SJSA1 (cell line): ENCODE measurements around the gene ACIN1. TPM values are rescaled to one million over a fixed set of nuclear protein-coding genes. Genes with fewer than 3 reads are reported as not detected.

Source experiments
- DNase-seq, 2 experiments: peaks; one replicate each; pipeline ENCODE4 v3.0.0-alpha.2; 2015 to 2020; ENCODE audit warnings: low spot score in 2 of 2, low read depth in 1 of 2
- H3K27ac ChIP-seq: fragments of 250-450 bp; sonication (Bioruptor Pico); 2 replicates; pipeline ENCODE4 v1.5.1; 2020; ENCODE audit warnings: mild to moderate bottlenecking, moderate library complexity
- H3K27me3 ChIP-seq: fragments of 250-450 bp; sonication (Bioruptor Pico); replicated peaks from 2 replicates; pipeline ENCODE4 v1.5.1; 2020; ENCODE audit warnings: mild to moderate bottlenecking, moderate library complexity
- H3K36me3 ChIP-seq: fragments of 250-450 bp; sonication (Bioruptor Pico); 2 replicates; pipeline ENCODE4 v1.5.1; 2020; ENCODE audit warnings: mild to moderate bottlenecking
- H3K4me1 ChIP-seq: fragments of 250-450 bp; sonication (Bioruptor Pico); replicated peaks from 2 replicates; pipeline ENCODE4 v1.6.1; 2021; ENCODE audit warnings: mild to moderate bottlenecking
- H3K4me3 ChIP-seq: fragments of 250-450 bp; sonication (Bioruptor Pico); 2 replicates; pipeline ENCODE4 v1.5.1; 2020; ENCODE audit warnings: mild to moderate bottlenecking
- H3K9me3 ChIP-seq: fragments of 250-450 bp; sonication (Bioruptor Pico); replicated peaks from 2 replicates; pipeline ENCODE4 v1.5.1; 2020; ENCODE audit warnings: mild to moderate bottlenecking
- total RNA-seq: library from RNA; depleted of rRNA; stranded (reverse); fragments of >200 nt; shearing (Covaris generic); gene quantifications from 2 replicates; pipeline ENCODE4 v1.2.3, GENCODE V29; 2014

ACIN1 gene
- total RNA-seq, 1 experiment from 2014 or later = 68.2 TPM

GRCh38 chr14:23049011-23049410 lies 45.9 kb downstream of the ACIN1 start:
- H3K36me3 ChIP-seq = peaks cover 7% of the 10 kb centered on the region
- no peak overlapping the region for H3K27ac ChIP-seq
- peaks cover 20% of the 10 kb centered on the region for H3K4me1 ChIP-seq
- DNase-seq = no peak
- no peaks in the 10 kb centered on the region for H3K27me3 ChIP-seq
- H3K9me3 ChIP-seq = no peaks in the 10 kb centered on the region
- no peak overlapping the region for H3K4me3 ChIP-seq

GRCh38 chr14:23047751-23048693 lies 46.9 kb downstream of the ACIN1 start:
- H3K27ac ChIP-seq = no peak overlapping the region
- no peak for DNase-seq
- peaks cover 20% of the 10 kb centered on the region for H3K4me1 ChIP-seq
- H3K9me3 ChIP-seq = no peaks in the 10 kb centered on the region
- H3K36me3 ChIP-seq = peaks cover 7% of the 10 kb centered on the region
- no peaks in the 10 kb centered on the region for H3K27me3 ChIP-seq
- no peak overlapping the region for H3K4me3 ChIP-seq

GRCh38 chr14:23047034-23047634 lies 47.8 kb downstream of the ACIN1 start:
- DNase-seq = peak; percentile 32 to 64
- Histone ChIP-seq H3K36me3 (peaks cover 7% of the 10 kb centered on the region; the same call in 1 of the 2 replicates), H3K27me3 (no peaks in the 10 kb centered on the region), H3K9me3 (no peaks in the 10 kb centered on the region), H3K4me1 (peaks cover 21% of the 10 kb centered on the region), H3K27ac (no peak overlapping the region), H3K4me3 (no peak overlapping the region)

- peaks cover 32% of the 10 kb centered on the region for H3K4me1 ChIP-seq
- no peak overlapping the region for H3K27ac ChIP-seq
- no peaks in the 10 kb centered on the region for H3K9me3 ChIP-seq
- peaks cover 7% of the 10 kb centered on the region; the same call in 1 of the 2 replicates for H3K36me3 ChIP-seq
- H3K27me3 ChIP-seq = no peaks in the 10 kb centered on the region
- no peak overlapping the region for H3K4me3 ChIP-seq
- DNase-seq = no peak
Measured at GRCh38 chr14:23045419-23046357, 49.2 kb downstream of the ACIN1 start.

GRCh38 chr14:23044840-23045239 lies 50.1 kb downstream of the ACIN1 start:
- Histone ChIP-seq H3K27me3 (no peaks in the 10 kb centered on the region), H3K4me3 (no peak overlapping the region), H3K36me3 (peaks cover 5% of the 10 kb centered on the region; the same call in 1 of the 2 replicates), H3K4me1 (peaks cover 32% of the 10 kb centered on the region), H3K9me3 (no peaks in the 10 kb centered on the region), H3K27ac (no peak overlapping the region)
- DNase-seq = no peak

GRCh38 chr14:23043754-23044153 lies 51.2 kb downstream of the ACIN1 start:
- H3K4me3 ChIP-seq = no peak overlapping the region
- peaks cover 3% of the 10 kb centered on the region; the same call in 1 of the 2 replicates for H3K36me3 ChIP-seq
- H3K9me3 ChIP-seq = no peaks in the 10 kb centered on the region
- no peaks in the 10 kb centered on the region for H3K27me3 ChIP-seq
- H3K27ac ChIP-seq = no peak overlapping the region
- H3K4me1 ChIP-seq = peaks cover 32% of the 10 kb centered on the region
- DNase-seq = no peak

GRCh38 chr14:23043145-23043544 lies 51.8 kb downstream of the ACIN1 start:
- no peaks in the 10 kb centered on the region for H3K9me3 ChIP-seq
- H3K27ac ChIP-seq = no peak overlapping the region
- H3K4me1 ChIP-seq = peaks cover 32% of the 10 kb centered on the region
- H3K4me3 ChIP-seq = no peak overlapping the region
- no peaks in the 10 kb centered on the region for H3K27me3 ChIP-seq
- no peak for DNase-seq
- H3K36me3 ChIP-seq = peaks cover 3% of the 10 kb centered on the region; the same call in 1 of the 2 replicates

- Histone ChIP-seq H3K36me3 (peaks cover under 1% of the 10 kb centered on the region; the same call in 1 of the 2 replicates), H3K27me3 (no peaks in the 10 kb centered on the region), H3K4me1 (peaks cover 30% of the 10 kb centered on the region), H3K4me3 (no peak within 1 kb of the TSS), H3K9me3 (no peaks in the 10 kb centered on the region), H3K27ac (no peak within 1 kb of the TSS)
- no peak for DNase-seq
Measured at GRCh38 chr14:23042162-23042965, 52.6 kb downstream of the ACIN1 start, which contains the start of gene PSMB11. PSMB11 (plus strand) TSS chr14:23042212; CDS start chr14:23042226, 14 bp downstream.

- peaks cover 23% of the 10 kb centered on the region for H3K4me1 ChIP-seq
- no peak for DNase-seq
- no peak overlapping the region for H3K4me3 ChIP-seq
- no peaks in the 10 kb centered on the region for H3K36me3 ChIP-seq
- no peaks in the 10 kb centered on the region for H3K9me3 ChIP-seq
- H3K27ac ChIP-seq = no peak overlapping the region
- H3K27me3 ChIP-seq = no peaks in the 10 kb centered on the region
Measured at GRCh38 chr14:23041729-23042128, 53.2 kb downstream of the ACIN1 start.

GRCh38 chr14:23040100-23040499 lies 54.8 kb downstream of the ACIN1 start:
- Histone ChIP-seq H3K4me1 (peaks cover 18% of the 10 kb centered on the region), H3K9me3 (no peaks in the 10 kb centered on the region), H3K4me3 (no peak overlapping the region), H3K27ac (no peak overlapping the region), H3K36me3 (no peaks in the 10 kb centered on the region), H3K27me3 (no peaks in the 10 kb centered on the region)
- no peak for DNase-seq

GRCh38 chr14:23035303-23036144 lies 59.4 kb downstream of the ACIN1 start:
- no peak for DNase-seq
- H3K27ac ChIP-seq = peak overlapping the region; percentile 98
- H3K4me1 ChIP-seq = peaks cover 11% of the 10 kb centered on the region
- H3K36me3 ChIP-seq = peaks cover 36% of the 10 kb centered on the region
- H3K27me3 ChIP-seq = no peaks in the 10 kb centered on the region
- no peaks in the 10 kb centered on the region for H3K9me3 ChIP-seq
- H3K4me3 ChIP-seq = peak overlapping the region; percentile 70
